WTC11 (cell line): Measurements from ENCODE around the gene PPP1R1B. TPM values are rescaled to one million over a fixed set of nuclear protein-coding genes. Genes with fewer than 3 reads are reported as not detected.

Source experiments
- ATAC-seq: fragments of 200-7000 bp; cut with Tn5 transposase; 2 replicates; pipeline ENCODE4 v1.10.0; 2021; ENCODE audit warnings: mild to moderate bottlenecking, moderate library complexity
- CTCF ChIA-PET: fragments of 300-600 bp; sonication (Branson Sonifier 250); formaldehyde crosslinking; loops from one replicate; lab custom pipeline; 2021; ENCODE audit warnings: antibody characterized with exemption; lab: Charles Lee
- POLR2A ChIA-PET: fragments of 350-600 bp; sonication (Branson Sonifier 250); formaldehyde crosslinking; loops from one replicate; lab custom pipeline; 2021; ENCODE audit warnings: antibody characterized with exemption; lab: Charles Lee
- DNase-seq: peaks from one replicate; pipeline ENCODE4 v3.0.0; 2021; ENCODE audit warnings: low spot score
- H3K27ac Mint-ChIP-seq: 2 replicates; pipeline ENCODE4 v1.8.0; 2021; ENCODE audit warnings: mixed read lengths
- H3K27me3 Mint-ChIP-seq: 2 replicates; pipeline ENCODE4 v1.8.0; 2021; ENCODE audit warnings: low read depth, mild to moderate bottlenecking, moderate library complexity, mixed read lengths
- H3K36me3 Mint-ChIP-seq: 2 replicates; pipeline ENCODE4 v1.8.0; 2021; ENCODE audit warnings: mixed read lengths
- H3K4me1 Mint-ChIP-seq: 2 replicates; pipeline ENCODE4 v1.8.0; 2022; ENCODE audit warnings: mixed read lengths
- H3K4me3 Mint-ChIP-seq: 2 replicates; pipeline ENCODE4 v1.8.0; 2021; ENCODE audit warnings: mild to moderate bottlenecking, moderate library complexity, mixed read lengths
- H3K9me3 Mint-ChIP-seq: 2 replicates; pipeline ENCODE4 v1.8.0; 2021; ENCODE audit warnings: mixed read lengths
- ATF2 ChIP-seq: sonication (generic); formaldehyde crosslinking; IDR thresholded peaks from 2 replicates; pipeline ENCODE4 v1.8.1; 2022; ENCODE audit warnings: low read depth, missing genetic modification reagents, borderline replicate concordance
- CBFB ChIP-seq: sonication (generic); formaldehyde crosslinking; IDR thresholded peaks from 2 replicates; pipeline ENCODE4 v1.8.1; 2022; ENCODE audit warnings: mild to moderate bottlenecking, low read depth, missing genetic modification reagents
- CREM ChIP-seq: sonication (generic); formaldehyde crosslinking; IDR thresholded peaks from 2 replicates; pipeline ENCODE4 v1.8.1; 2022; ENCODE audit warnings: mild to moderate bottlenecking, missing genetic modification reagents, moderate library complexity
- E2F4 ChIP-seq: sonication (generic); formaldehyde crosslinking; IDR thresholded peaks from 2 replicates; pipeline ENCODE4 v1.8.1; 2022; ENCODE audit warnings: low read depth, mild to moderate bottlenecking, moderate library complexity, missing genetic modification reagents, borderline replicate concordance
- ERG ChIP-seq: fragments of 250-450 bp; sonication (Bioruptor Pico); IDR thresholded peaks from 2 replicates; pipeline ENCODE4 v1.8.0; 2021; ENCODE audit warnings: mild to moderate bottlenecking
- ESRRA ChIP-seq: sonication (generic); formaldehyde crosslinking; IDR thresholded peaks from 2 replicates; pipeline ENCODE4 v1.8.1; 2022; ENCODE audit warnings: mild to moderate bottlenecking, missing genetic modification reagents, borderline replicate concordance
- ETV6 ChIP-seq: sonication (generic); formaldehyde crosslinking; IDR thresholded peaks from 2 replicates; pipeline ENCODE4 v1.8.1; 2022; ENCODE audit warnings: mild to moderate bottlenecking, missing genetic modification reagents
- GRHL2 ChIP-seq: fragments of 250-450 bp; sonication (Bioruptor Pico); IDR thresholded peaks from 2 replicates; pipeline ENCODE4 v1.8.0; 2022; ENCODE audit warnings: mild to moderate bottlenecking, moderate library complexity; ENCODE audit not compliant: insufficient replicate concordance, severe bottlenecking
- HMGXB4 ChIP-seq: sonication (generic); formaldehyde crosslinking; IDR thresholded peaks from 2 replicates; pipeline ENCODE4 v1.8.1; 2023; ENCODE audit warnings: mild to moderate bottlenecking, moderate library complexity, missing genetic modification reagents
- NFE2L1 ChIP-seq: sonication (generic); formaldehyde crosslinking; IDR thresholded peaks from 2 replicates; pipeline ENCODE4 v1.8.1; 2023; ENCODE audit warnings: missing genetic modification reagents
- NR3C1 ChIP-seq: sonication (generic); formaldehyde crosslinking; conservative IDR thresholded peaks from 2 replicates; pipeline ENCODE4 v1.8.1; 2023; ENCODE audit warnings: low read depth, mild to moderate bottlenecking, missing genetic modification reagents
- PREB ChIP-seq: sonication (generic); formaldehyde crosslinking; IDR thresholded peaks from 2 replicates; pipeline ENCODE4 v1.8.1; 2022; ENCODE audit warnings: mild to moderate bottlenecking, missing genetic modification reagents, moderate library complexity, borderline replicate concordance
- RELA ChIP-seq: sonication (generic); formaldehyde crosslinking; IDR thresholded peaks from 2 replicates; pipeline ENCODE4 v1.8.1; 2022; ENCODE audit warnings: missing genetic modification reagents, mild to moderate bottlenecking, borderline replicate concordance
- STAT6 ChIP-seq: sonication (generic); formaldehyde crosslinking; conservative IDR thresholded peaks from 2 replicates; pipeline ENCODE4 v1.8.1; 2023; ENCODE audit warnings: mild to moderate bottlenecking, low read depth, missing genetic modification reagents, moderate library complexity
- TEAD4 ChIP-seq: sonication (generic); formaldehyde crosslinking; IDR thresholded peaks from 2 replicates; pipeline ENCODE4 v1.8.0; 2022; ENCODE audit warnings: mild to moderate bottlenecking, missing genetic modification reagents
- ZBTB21 ChIP-seq: sonication (generic); formaldehyde crosslinking; IDR thresholded peaks from 2 replicates; pipeline ENCODE4 v1.8.1; 2023; ENCODE audit warnings: mild to moderate bottlenecking, missing genetic modification reagents, borderline replicate concordance
- ZNF138 ChIP-seq: sonication (generic); formaldehyde crosslinking; conservative IDR thresholded peaks from 2 replicates; pipeline ENCODE4 v1.8.1; 2022; ENCODE audit warnings: mild to moderate bottlenecking, moderate library complexity, missing genetic modification reagents
- ZNF425 ChIP-seq: fragments of 250-450 bp; sonication (Bioruptor Pico); conservative IDR thresholded peaks from 2 replicates; pipeline ENCODE4 v1.9.0; 2021; ENCODE audit warnings: mild to moderate bottlenecking
- ZNF512 ChIP-seq: sonication (generic); formaldehyde crosslinking; IDR thresholded peaks from 2 replicates; pipeline ENCODE4 v1.8.1; 2022; ENCODE audit warnings: missing genetic modification reagents, borderline replicate concordance
- total RNA-seq: library from RNA; stranded (reverse); gene quantifications from 3 replicates; pipeline ENCODE4 v1.2.3, GENCODE V29; 2021

The PPP1R1B gene
- total RNA-seq, 1 experiment from 2014 or later: 20.5 TPM

GRCh38 chr17:39602533-39603303 lies 24.0 kb upstream of the PPP1R1B start:
- Mint-ChIP-seq H3K4me3 (peak overlapping the region; percentile 59; the same call in 1 of the 2 replicates), H3K36me3 (no peaks in the 10 kb centered on the region), H3K27ac (no peak overlapping the region), H3K27me3 (peaks cover 100% of the 10 kb centered on the region), H3K4me1 (peaks cover 60% of the 10 kb centered on the region), H3K9me3 (no peaks in the 10 kb centered on the region)
- POLR2A ChIA-PET: no interaction called here
- ATAC-seq (no peak), DNase-seq (no peak)
- TF ChIP-seq ZNF138 (CRISPR knock-in tag): no peak
- TF ChIP-seq ETV6 (CRISPR knock-in tag): no peak
- no peak for TF ChIP-seq ESRRA (CRISPR knock-in tag)
- no peak for TF ChIP-seq HMGXB4 (CRISPR knock-in tag)
- no peak for TF ChIP-seq CBFB (CRISPR knock-in tag)
- no peak for TF ChIP-seq PREB (CRISPR knock-in tag)
- no peak for TF ChIP-seq E2F4
- no peak for TF ChIP-seq ZBTB21 (CRISPR knock-in tag)
- TF ChIP-seq ZNF425 (CRISPR knock-in tag): no peak
- TF ChIP-seq GRHL2: no peak
- no peak for TF ChIP-seq ZNF512 (CRISPR knock-in tag)
- no peak for TF ChIP-seq ATF2
- no peak for TF ChIP-seq TEAD4 (CRISPR knock-in tag)
- TF ChIP-seq STAT6 (CRISPR knock-in tag): no peak
- TF ChIP-seq ERG (CRISPR knock-in tag): no peak
- no peak for TF ChIP-seq CREM (CRISPR knock-in tag)
- no peak for TF ChIP-seq NR3C1 (CRISPR knock-in tag)
- no peak for TF ChIP-seq NFE2L1 (CRISPR knock-in tag)
- no peak for TF ChIP-seq RELA (CRISPR knock-in tag)
- CTCF ChIA-PET: interaction anchor here (1.3 to 11.0 kb wide), 6 partner anchors 11 to 53 kb away, joined by 3 to 98 read pairs (median 22); no protein-coding TSS in a partner anchor
